ENCODE measurements around the gene PDGFRB. TPM values are rescaled to one million over a fixed set of nuclear protein-coding genes. Genes with fewer than 3 reads are reported as not detected.

The PDGFRB gene
- total RNA-seq, 2 experiments from 2014 or later, result 0.58 to 0.74 TPM

- intact Hi-C loops (cut with micrococcal nuclease), result no loop called here
- Mint-ChIP-seq H3K27ac (no peak overlapping the region), H3K36me3 (ENCODE audit: low read depth) (no peaks in the 10 kb centered on the region), H3K4me3 (no peak overlapping the region), H3K27me3 (peaks cover 39% of the 10 kb centered on the region), H3K4me1 (ENCODE audit: low read depth) (no peaks in the 10 kb centered on the region), H3K9me3 (no peaks in the 10 kb centered on the region)
- TF ChIP-seq, protein P1, sequence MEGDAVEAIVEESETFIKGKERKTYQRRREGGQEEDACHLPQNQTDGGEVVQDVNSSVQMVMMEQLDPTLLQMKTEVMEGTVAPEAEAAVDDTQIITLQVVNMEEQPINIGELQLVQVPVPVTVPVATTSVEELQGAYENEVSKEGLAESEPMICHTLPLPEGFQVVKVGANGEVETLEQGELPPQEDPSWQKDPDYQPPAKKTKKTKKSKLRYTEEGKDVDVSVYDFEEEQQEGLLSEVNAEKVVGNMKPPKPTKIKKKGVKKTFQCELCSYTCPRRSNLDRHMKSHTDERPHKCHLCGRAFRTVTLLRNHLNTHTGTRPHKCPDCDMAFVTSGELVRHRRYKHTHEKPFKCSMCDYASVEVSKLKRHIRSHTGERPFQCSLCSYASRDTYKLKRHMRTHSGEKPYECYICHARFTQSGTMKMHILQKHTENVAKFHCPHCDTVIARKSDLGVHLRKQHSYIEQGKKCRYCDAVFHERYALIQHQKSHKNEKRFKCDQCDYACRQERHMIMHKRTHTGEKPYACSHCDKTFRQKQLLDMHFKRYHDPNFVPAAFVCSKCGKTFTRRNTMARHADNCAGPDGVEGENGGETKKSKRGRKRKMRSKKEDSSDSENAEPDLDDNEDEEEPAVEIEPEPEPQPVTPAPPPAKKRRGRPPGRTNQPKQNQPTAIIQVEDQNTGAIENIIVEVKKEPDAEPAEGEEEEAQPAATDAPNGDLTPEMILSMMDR (IDR thresholded peaks at IDR 0.05), result no peak
- ChIA-PET CTCF (interaction anchor here (2.0 kb wide), 1 partner anchor 50 kb away, joined by 7 read pairs; no protein-coding TSS in a partner anchor), POLR2A (interaction anchor here (0.9 to 1.2 kb wide), 2 partner anchors 24 to 51 kb away, joined by 3 read pairs; no protein-coding TSS in a partner anchor)
- no peak for ATAC-seq
- DNase-seq, result no peak
These were observed 13.2 kb upstream of the PDGFRB start for GRCh38 chr5:150168864-150169263.

DNA sequence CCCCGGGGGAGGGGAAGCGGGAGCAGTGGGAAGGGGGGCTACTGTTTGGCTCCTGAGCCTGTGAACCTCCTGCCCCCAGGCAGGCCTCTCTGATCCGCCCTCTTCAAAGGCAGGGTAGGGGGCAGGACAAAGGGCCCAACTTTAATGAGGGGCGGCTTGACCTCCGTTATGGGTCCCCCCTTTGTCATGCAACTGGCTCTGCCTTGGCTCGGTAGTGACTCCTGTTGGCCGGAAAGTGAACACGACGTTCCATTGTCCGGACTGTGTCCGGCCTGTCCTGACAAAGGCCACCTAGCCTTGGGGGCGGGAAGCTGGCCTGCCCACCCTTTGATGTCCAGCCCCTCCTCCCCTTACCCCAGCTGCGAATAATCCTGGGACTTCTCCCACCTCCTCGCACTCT is 12.3 kb upstream of the PDGFRB start:
- peaks cover 37% of the 10 kb centered on the region for H3K27me3 Mint-ChIP-seq

DNA sequence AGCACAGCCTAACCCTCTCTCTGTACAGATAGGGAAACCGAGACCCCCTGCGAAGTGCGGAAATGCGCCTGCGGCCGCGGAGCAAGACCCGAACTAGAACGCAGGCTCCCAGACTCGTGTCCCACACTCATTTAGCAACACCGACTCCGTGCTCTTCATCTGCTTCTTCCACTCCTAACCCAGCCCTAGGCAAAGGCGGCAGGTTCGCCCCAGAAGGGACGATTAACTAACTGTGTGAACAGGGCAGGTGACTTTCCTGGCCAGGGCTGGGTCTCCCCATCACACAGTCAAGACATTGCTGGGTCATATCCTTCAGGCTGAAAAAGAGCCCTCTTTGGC is 11.8 kb upstream of the PDGFRB start:
- Mint-ChIP-seq H3K9me3 (no peaks in the 10 kb centered on the region), H3K36me3 (ENCODE audit: low read depth) (no peaks in the 10 kb centered on the region), H3K27me3 (peaks cover 37% of the 10 kb centered on the region), H3K4me1 (ENCODE audit: low read depth) (no peaks in the 10 kb centered on the region), H3K4me3 (no peak overlapping the region), H3K27ac (no peak overlapping the region)
- intact Hi-C loops (cut with micrococcal nuclease), result no loop called here
- POLR2A ChIA-PET, result no interaction called here
- no peak for ATAC-seq
- no peak for DNase-seq
- CTCF ChIA-PET, result no interaction called here
- TF ChIP-seq, protein P1 (IDR thresholded peaks at IDR 0.05), result no peak

More for the DNA sequence above, 12.3 kb upstream of the PDGFRB start:
- ATAC-seq (no peak), DNase-seq (no peak)
- Mint-ChIP-seq H3K9me3 (no peaks in the 10 kb centered on the region), H3K27ac (no peak overlapping the region), H3K4me3 (no peak overlapping the region), H3K36me3 (ENCODE audit: low read depth) (no peaks in the 10 kb centered on the region), H3K4me1 (ENCODE audit: low read depth) (no peaks in the 10 kb centered on the region)
- TF ChIP-seq, protein P1 (IDR thresholded peaks at IDR 0.05), result no peak
- POLR2A ChIA-PET, result interaction anchor here (0.9 kb wide), 1 partner anchor 50 kb away, joined by 3 read pairs; no protein-coding TSS in a partner anchor
- CTCF ChIA-PET, result no interaction called here
- intact Hi-C loops (cut with micrococcal nuclease), result no loop called here

GRCh38 chr5:150166650-150167511 is 11.2 kb upstream of the PDGFRB start, which contains the start of gene CDX1:
Gene CDX1 (plus strand): TSS chr5:150166778. CDS start chr5:150166877, 99 bp downstream.
- Mint-ChIP-seq H3K4me1 (ENCODE audit: low read depth) (no peaks in the 10 kb centered on the region), H3K36me3 (ENCODE audit: low read depth) (no peaks in the 10 kb centered on the region), H3K9me3 (no peaks in the 10 kb centered on the region), H3K27ac (no peak within 1 kb of the TSS), H3K4me3 (no peak within 1 kb of the TSS), H3K27me3 (peaks cover 33% of the 10 kb centered on the region)
- intact Hi-C loops (cut with micrococcal nuclease), result no loop called here
- TF ChIP-seq, protein P1 (IDR thresholded peaks at IDR 0.05), result no peak
- ATAC-seq, result no peak
- POLR2A ChIA-PET, result no interaction called here
- no peak for DNase-seq
- CTCF ChIA-PET, result interaction anchor here (0.9 kb wide), 1 partner anchor 51 kb away, joined by 3 read pairs; no protein-coding TSS in a partner anchor

DNA sequence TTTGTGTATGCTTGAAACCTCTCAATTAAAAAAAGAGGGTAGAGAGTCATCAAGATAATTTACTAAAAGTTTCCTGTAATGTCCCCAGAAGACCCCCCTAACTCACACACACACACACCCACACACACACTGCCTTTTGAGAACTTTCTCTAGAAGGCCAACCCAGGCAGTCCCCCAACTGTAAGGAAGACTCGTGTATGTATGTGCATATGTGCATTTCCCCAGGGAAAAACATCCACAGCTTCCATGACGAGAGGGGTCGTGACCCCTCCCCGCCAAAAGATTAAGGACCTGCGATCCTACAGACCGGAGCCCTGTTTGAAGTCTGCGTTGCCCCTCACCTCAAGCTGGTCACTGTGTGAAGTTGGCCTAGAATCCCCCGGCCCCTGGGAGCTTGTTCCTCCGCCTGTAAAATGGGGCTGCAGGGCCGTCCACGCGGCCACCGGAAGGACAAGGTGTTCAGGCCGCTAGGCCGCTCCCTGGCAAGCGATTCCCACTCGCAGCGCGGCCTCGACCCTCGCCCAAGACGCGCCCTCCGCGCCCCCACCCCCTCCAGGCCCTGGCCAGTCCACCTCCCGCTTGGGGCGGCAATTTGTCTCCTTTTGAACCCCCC is 10.5 kb upstream of the PDGFRB start:
- ChIA-PET CTCF (interaction anchor here (0.9 kb wide), 1 partner anchor 52 kb away, joined by 3 read pairs; no protein-coding TSS in a partner anchor), POLR2A (no interaction called here)
- no peak for DNase-seq
- intact Hi-C loops (cut with micrococcal nuclease), result no loop called here
- no peak for ATAC-seq
- Mint-ChIP-seq H3K27me3 (peaks cover 31% of the 10 kb centered on the region), H3K4me1 (ENCODE audit: low read depth) (no peaks in the 10 kb centered on the region), H3K27ac (no peak overlapping the region), H3K9me3 (no peaks in the 10 kb centered on the region), H3K36me3 (ENCODE audit: low read depth) (no peaks in the 10 kb centered on the region), H3K4me3 (no peak overlapping the region)
- TF ChIP-seq, protein P1 (IDR thresholded peaks at IDR 0.05), result no peak

Data from activated CD8-positive, alpha-beta T cell treated with anti-CD3 and anti-CD28 coated beads for 36 hours (primary cell).